Uterus (tissue), 2 donors: ENCODE results near the gene TCTN2.

Experiments
- CTCF ChIP-seq, 4 experiments: fragments of 200-600 bp in 2 of 4; fragments of 450-650 bp in 2 of 4; sonication (generic) in 2 of 4; IDR thresholded peaks; one replicate each; pipeline ENCODE4 v1.5.1; 2016 to 2019; ENCODE audit warnings: antibody characterized with exemption in 4 of 4, mild to moderate bottlenecking in 2 of 4, moderate library complexity in 1 of 4
- POLR2A ChIP-seq, 2 donors: fragments of 450-650 bp; IDR thresholded peaks; one replicate each; pipeline ENCODE4 v1.6.1; 2016; ENCODE audit warnings: antibody characterized with exemption in 2 of 2, mild to moderate bottlenecking in 1 of 2, moderate library complexity in 1 of 2

- no peak for TF ChIP-seq CTCF (IDR thresholded peaks at IDR 0.05)
- TF ChIP-seq POLR2A (IDR thresholded peaks at IDR 0.05): no peak
Measured at GRCh38 chr12:123707466-123707865, 36.6 kb downstream of the TCTN2 start.
